ENCODE data around the gene ZKSCAN5. TPM values are rescaled to one million over a fixed set of nuclear protein-coding genes. Genes with fewer than 3 reads are reported as not detected.

The ZKSCAN5 gene
- total and polyA plus RNA-seq, 2 of the 8 experiments (the other 6 are each of a cell fraction or from before 2014, with no cell fraction given): 5.3 to 13.5 TPM

DNA sequence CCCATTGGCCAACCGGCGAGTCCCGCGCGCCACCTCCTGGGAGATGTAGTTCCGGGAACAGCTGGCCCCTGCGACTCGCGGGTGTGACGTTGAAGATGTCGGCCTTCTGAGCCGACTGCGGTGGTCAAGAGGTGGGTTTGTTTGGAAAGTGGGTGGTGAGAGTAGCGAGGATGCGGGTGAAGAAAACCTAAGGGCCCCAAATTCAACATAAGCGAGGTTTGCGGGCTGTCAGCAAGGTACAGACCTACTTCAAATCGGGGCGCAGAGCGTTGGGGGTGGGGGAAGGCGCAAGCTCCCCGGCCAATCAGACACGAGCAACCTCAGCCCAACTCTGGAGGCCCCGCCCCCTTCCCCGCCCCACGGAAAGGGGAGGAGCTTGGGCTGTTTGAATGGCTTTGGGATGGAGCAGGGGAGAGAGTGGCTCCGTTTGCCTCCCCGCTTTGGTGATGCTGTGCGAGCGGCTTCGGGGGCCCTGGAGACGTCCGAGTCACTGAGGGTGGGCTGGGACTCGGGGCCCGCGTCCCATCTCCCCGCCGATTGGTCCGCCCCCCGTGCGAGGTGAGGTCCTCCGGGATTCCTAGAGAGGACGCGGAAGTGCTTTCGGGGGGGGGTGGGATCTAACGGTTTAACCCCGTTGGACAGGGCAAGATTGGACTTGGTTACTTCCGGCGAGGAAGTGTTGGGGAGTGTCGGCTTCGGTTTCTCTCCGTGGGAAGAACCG lies at the start of gene ZKSCAN5 (continued):
- TF ChIP-seq TBP (IDR thresholded peaks at IDR 0.05; ENCODE audit: low read depth, low read length) (peak; percentile 94), SIX5 (IDR thresholded peaks at IDR 0.05; ENCODE audit: low read depth, low read length) (peak; percentile 65), NANOG (IDR thresholded peaks at IDR 0.05; ENCODE audit: insufficient read depth, low read depth, low read length, poor library complexity, severe bottlenecking) (no peak), TAF7 (optimal IDR thresholded peaks at IDR 0.05; ENCODE audit: borderline replicate concordance, low read depth, low read length) (peak; percentile 91), BACH1 (IDR thresholded peaks at IDR 0.05; ENCODE audit: low read length) (no peak), EP300 (IDR thresholded peaks at IDR 0.05; ENCODE audit: borderline replicate concordance in 1 of 2, low read depth in 2 of 2, low read length in 2 of 2) (peak in 1 of 2 experiments; percentile 58; a peak in 1 of 3 replicates), CHD2 (IDR thresholded peaks at IDR 0.05; ENCODE audit: low read length) (peak; percentile 90), JUN (IDR thresholded peaks at IDR 0.05; ENCODE audit: low read depth, low read length) (no peak), POLR2A (IDR thresholded peaks at IDR 0.05; ENCODE audit: control extremely low read depth in 1 of 2, low read depth in 2 of 2, low read length in 2 of 2) (peak; percentile 78 to 83), EGR1 (IDR thresholded peaks at IDR 0.05; ENCODE audit: borderline replicate concordance, low read depth, low read length) (peak; percentile 97), RBBP5 (IDR thresholded peaks at IDR 0.05; ENCODE audit: borderline replicate concordance, low read depth, low read length) (no peak; the same call in 1 of the 2 replicates), RXRA (IDR thresholded peaks at IDR 0.05; ENCODE audit: insufficient read depth, low read depth, low read length) (no peak), ASH2L (IDR thresholded peaks at IDR 0.05; ENCODE audit: low read length) (peak; percentile 82), SUZ12 (IDR thresholded peaks at IDR 0.05; ENCODE audit: low read length) (no peak), POLR2AphosphoS5 (IDR thresholded peaks at IDR 0.05; ENCODE audit: low read depth, low read length) (peak; percentile 86), SP2 (IDR thresholded peaks at IDR 0.05; ENCODE audit: low read length) (peak; percentile 99)
- TF ChIP-seq, protein P1, sequence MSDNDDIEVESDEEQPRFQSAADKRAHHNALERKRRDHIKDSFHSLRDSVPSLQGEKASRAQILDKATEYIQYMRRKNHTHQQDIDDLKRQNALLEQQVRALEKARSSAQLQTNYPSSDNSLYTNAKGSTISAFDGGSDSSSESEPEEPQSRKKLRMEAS (IDR thresholded peaks at IDR 0.05): peak; percentile 29; the same call in 1 of the 2 replicates
- TF ChIP-seq, protein P2, sequence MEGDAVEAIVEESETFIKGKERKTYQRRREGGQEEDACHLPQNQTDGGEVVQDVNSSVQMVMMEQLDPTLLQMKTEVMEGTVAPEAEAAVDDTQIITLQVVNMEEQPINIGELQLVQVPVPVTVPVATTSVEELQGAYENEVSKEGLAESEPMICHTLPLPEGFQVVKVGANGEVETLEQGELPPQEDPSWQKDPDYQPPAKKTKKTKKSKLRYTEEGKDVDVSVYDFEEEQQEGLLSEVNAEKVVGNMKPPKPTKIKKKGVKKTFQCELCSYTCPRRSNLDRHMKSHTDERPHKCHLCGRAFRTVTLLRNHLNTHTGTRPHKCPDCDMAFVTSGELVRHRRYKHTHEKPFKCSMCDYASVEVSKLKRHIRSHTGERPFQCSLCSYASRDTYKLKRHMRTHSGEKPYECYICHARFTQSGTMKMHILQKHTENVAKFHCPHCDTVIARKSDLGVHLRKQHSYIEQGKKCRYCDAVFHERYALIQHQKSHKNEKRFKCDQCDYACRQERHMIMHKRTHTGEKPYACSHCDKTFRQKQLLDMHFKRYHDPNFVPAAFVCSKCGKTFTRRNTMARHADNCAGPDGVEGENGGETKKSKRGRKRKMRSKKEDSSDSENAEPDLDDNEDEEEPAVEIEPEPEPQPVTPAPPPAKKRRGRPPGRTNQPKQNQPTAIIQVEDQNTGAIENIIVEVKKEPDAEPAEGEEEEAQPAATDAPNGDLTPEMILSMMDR (IDR thresholded peaks at IDR 0.05; ENCODE audit: control extremely low read depth in 1 of 3, insufficient read depth in 1 of 3, low read depth in 1 of 3, low read length in 3 of 3): no peak
- TF ChIP-seq, protein P3, sequence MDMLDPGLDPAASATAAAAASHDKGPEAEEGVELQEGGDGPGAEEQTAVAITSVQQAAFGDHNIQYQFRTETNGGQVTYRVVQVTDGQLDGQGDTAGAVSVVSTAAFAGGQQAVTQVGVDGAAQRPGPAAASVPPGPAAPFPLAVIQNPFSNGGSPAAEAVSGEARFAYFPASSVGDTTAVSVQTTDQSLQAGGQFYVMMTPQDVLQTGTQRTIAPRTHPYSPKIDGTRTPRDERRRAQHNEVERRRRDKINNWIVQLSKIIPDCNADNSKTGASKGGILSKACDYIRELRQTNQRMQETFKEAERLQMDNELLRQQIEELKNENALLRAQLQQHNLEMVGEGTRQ (IDR thresholded peaks at IDR 0.05; ENCODE audit: low read length): no peak
- TF ChIP-seq, protein P4, sequence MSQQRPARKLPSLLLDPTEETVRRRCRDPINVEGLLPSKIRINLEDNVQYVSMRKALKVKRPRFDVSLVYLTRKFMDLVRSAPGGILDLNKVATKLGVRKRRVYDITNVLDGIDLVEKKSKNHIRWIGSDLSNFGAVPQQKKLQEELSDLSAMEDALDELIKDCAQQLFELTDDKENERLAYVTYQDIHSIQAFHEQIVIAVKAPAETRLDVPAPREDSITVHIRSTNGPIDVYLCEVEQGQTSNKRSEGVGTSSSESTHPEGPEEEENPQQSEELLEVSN (IDR thresholded peaks at IDR 0.05): no peak
